HG02798 (cell line): ENCODE results near the gene OMP.

Experiments
- ATAC-seq: cut with Tn5 transposase; IDR thresholded peaks from one replicate; pipeline ENCODE4 v1.9.1; 2021; ENCODE audit warnings: mild to moderate bottlenecking; ENCODE audit not compliant: unreplicated experiment, poor library complexity

The OMP gene

DNA sequence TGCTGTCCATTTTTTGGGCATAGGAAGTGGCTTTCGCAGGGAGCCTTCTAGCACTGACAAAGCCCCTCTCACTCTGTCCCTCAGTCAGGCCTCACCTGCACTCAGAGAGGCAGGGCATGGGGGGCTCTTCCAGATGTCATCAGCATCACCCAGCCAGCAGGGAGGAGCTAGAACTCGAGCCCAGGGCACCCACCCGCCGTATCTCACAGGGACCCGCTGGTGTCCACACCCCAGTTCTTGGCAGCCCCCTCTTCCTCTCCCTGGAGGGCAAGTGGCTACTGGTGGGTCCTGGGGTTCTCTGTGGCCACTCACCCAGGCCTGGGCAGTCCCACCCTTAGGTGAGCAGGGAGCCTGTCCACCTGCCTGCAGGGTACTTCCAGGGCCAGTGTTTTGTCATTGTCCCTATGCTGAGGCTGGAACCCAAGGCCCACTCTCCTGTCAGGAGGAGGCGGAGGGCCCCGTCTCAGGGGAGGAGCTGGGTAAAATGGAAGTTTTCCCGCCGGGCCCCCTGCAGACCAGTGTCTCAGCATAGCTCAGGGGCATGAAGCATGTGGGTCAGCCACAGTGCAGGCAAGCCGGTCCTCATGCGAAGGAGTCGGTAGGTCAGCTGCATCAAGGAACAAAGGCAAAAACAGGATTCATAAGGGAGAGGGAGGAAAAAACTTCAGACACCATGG, 47.2 kb downstream of the OMP start:
- ATAC-seq: no peak

DNA sequence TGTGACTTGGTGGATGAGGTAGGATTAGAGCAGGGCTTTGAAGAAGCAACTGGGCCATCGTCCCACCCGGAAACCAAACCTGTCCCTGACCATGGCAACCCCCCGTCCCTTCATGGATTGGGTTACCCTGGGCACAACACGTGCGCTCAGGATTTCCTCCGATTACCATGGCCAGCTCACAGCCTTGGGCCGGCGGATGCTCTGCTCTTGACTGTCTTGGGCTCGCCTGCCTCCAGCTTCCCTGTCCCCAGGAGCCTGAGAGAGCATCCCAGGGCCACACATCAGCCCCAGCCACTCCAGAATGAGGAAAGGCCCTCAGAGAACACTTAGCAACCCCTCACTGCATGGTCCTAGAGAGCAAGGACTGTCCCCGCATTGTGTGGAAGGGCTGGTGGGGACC, 48.2 kb downstream of the OMP start:
- no peak for ATAC-seq

DNA sequence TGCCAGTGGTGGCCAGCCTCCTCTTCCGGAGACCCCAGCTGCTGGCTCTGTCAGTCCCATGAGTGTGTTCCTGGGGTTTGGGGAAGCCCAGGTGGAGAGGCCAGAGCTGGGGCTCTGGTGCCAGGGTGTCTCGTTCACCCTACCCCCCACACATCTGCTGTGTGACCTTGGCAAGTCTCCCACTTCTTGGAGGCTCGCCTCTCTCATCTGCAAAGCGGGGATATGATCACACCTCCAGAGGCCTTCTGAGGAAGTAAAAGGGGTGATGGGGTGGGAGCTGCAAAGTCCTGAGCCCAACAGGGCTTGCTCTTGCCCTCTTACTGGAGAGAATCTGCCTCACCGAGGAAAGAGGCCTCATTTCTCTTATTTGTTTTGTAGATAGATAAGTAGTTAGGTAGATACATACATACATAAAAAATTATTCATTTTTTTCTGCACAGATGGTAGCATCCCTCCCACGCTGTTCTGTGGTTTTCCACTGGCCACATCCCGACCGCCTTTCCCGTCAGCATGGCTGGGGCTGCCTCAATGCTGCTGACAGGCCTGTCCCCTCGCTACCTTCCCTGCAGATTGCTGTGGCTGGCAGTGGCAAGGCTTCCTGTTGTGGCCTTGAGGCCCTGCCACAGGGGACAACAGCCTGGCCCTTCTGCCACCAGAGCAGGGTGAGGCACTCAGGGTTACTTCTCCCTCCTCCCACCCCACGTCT, 49.3 kb downstream of the OMP start:
- ATAC-seq: no peak

DNA sequence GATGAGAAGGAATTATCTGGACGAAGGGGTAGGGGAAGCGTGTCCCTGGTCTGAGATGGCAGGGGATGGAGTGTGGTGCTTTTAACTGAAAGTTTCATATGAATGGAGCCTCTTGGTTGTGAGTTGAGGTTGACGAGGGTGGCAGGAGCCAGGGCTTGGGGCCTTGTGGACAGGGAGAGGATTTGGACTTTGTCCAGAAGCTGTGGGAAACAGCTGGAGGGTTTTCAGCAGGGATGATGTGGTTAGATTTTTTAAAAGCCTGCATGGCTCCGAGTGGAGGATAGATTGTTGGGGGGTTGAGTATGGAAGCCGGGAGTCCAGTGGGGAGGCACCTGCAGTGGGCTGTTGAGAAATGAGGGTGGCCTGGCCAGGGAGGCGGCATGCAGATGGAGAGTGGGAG, 50.2 kb downstream of the OMP start:
- ATAC-seq: no peak
